ENCODE measurements around the gene SPATA20. TPM values are rescaled to one million over a fixed set of nuclear protein-coding genes. Genes with fewer than 3 reads are reported as not detected.

The SPATA20 gene
- total RNA-seq, 2 experiments from 2014 or later, result 14.5 to 17.8 TPM

DNA sequence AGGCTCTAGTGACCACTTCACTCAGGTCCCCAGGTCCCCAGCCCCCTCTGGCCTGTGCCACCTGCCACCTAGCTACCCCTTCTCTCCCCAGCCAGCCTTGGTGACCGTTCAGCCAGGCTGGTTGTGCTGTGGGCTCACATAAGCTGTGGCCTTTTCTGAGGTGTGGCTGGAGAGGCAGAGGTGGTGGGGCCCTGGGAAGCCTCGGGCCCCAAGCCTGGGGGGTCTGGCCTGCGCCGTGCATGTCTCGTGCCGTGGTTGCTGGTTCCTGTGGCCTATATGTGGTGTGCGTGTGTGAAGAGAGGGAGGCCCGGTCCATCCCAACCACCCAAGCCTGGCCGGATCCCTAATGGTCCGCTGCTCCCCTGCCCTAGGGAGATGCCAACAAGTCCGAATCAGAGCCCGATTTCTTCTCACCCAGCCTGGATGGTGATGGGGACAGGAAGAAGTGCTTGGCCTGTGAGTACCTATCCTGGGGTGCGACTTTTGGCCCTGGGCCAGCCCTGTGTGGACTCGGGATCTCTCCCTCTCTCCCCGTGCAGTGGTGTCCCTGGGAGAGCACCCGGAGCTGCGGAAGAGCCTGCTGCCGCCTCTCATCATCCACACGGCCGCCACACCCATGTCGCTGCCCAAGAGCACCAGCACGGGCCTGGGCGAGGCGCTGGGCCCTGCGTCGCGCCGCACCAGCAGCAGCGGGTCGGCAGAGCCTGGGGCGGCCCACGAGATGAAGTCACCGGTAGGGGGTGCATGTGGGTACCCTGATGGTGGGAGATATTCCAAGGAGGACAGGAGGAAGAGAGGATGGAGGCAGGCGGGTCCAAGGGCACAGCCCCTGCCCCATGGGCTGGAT lies 49.4 kb downstream of the SPATA20 start:
- Mint-ChIP-seq H3K9me3 (no peaks in the 10 kb centered on the region), H3K4me3 (no peak overlapping the region), H3K4me1 (no peaks in the 10 kb centered on the region), H3K36me3 (ENCODE audit: low read depth) (no peaks in the 10 kb centered on the region), H3K27me3 (no peaks in the 10 kb centered on the region), H3K27ac (no peak overlapping the region)
- no peak for DNase-seq
- CTCF ChIA-PET, result no interaction called here
- POLR2A ChIA-PET, result no interaction called here

DNA sequence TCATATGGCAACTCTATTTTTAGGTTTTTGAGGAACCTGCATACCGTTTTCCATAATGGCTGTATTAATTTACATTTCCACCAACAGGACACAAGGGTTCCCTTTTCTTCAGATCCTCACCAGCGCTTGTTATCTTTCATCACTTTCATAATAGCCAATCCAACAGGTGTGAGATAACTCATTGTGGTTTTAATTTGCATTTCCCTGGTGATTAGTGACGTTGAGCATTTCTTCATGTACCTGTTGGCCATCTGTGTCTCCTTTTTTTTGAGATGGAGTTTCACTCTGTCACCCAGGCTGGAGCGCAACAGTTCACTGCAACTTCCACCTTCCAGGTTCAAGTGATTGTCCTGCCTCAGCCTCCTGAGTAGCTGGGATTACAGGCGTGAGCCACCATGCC lies 51.5 kb downstream of the SPATA20 start:
- no peaks in the 10 kb centered on the region for H3K36me3 Mint-ChIP-seq (ENCODE audit: low read depth)
- no peaks in the 10 kb centered on the region for H3K9me3 Mint-ChIP-seq
- ChIA-PET POLR2A (interaction anchor here (0.5 kb wide), 1 partner anchor 16 kb away, joined by 3 read pairs; no protein-coding TSS in a partner anchor), CTCF (no interaction called here)
- H3K27ac Mint-ChIP-seq, result no peak overlapping the region
- peaks cover 5% of the 10 kb centered on the region for H3K27me3 Mint-ChIP-seq
- DNase-seq, result no peak
- H3K4me1 Mint-ChIP-seq, result no peaks in the 10 kb centered on the region
- no peak overlapping the region for H3K4me3 Mint-ChIP-seq

DNA sequence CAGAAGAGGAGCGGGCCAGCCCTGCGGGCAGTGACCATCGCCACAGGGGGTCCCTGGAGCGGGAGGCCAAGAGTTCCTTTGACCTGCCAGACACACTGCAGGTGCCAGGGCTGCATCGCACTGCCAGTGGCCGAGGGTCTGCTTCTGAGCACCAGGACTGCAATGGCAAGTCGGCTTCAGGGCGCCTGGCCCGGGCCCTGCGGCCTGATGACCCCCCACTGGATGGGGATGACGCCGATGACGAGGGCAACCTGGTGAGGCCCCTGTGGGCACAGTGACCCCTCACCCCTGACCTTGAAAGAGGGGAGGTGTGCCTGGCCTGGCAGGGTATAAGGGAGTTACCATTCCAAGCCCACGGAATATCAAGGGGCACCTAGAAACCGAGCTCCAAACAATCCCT lies 52.6 kb downstream of the SPATA20 start:
- H3K9me3 Mint-ChIP-seq, result no peaks in the 10 kb centered on the region
- H3K27ac Mint-ChIP-seq, result no peak overlapping the region
- DNase-seq, result no peak
- H3K4me1 Mint-ChIP-seq, result no peaks in the 10 kb centered on the region
- peaks cover 5% of the 10 kb centered on the region for H3K27me3 Mint-ChIP-seq
- no peak overlapping the region for H3K4me3 Mint-ChIP-seq
- H3K36me3 Mint-ChIP-seq (ENCODE audit: low read depth), result no peaks in the 10 kb centered on the region
- ChIA-PET POLR2A (no interaction called here), CTCF (interaction anchor here (0.6 kb wide), 1 partner anchor 11 kb away, joined by 3 read pairs; no protein-coding TSS in a partner anchor)

DNA sequence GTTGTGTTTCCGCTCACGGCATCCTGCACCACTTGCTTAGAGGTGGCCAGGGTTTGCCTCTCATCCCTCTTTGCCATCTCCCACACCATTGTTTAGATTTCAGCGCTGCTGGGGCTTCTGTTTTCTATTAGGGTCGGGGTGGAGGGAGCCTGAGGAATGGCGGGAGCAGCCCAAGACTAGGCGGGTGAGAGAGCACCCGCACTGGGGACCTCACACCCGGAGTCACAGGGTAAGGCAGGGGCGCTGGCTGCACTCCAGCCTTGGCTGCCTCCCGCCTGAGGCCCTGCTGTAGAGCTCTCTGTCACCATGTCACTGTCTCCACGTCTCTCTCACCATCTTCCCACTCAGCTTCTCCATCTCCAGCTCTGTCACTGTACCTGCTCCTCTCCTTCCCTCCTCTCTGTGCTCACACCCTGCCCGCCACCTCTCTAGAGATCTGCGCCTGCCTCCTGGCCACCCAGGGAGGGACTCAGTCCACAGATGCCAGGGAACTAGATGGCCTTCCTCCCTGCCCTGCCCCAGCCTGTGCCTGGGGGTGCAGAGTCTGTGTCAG lies 54.9 kb downstream of the SPATA20 start:
- no peak overlapping the region for H3K4me3 Mint-ChIP-seq
- no peak overlapping the region for H3K27ac Mint-ChIP-seq
- ChIA-PET CTCF (no interaction called here), POLR2A (no interaction called here)
- no peaks in the 10 kb centered on the region for H3K9me3 Mint-ChIP-seq
- DNase-seq, result no peak
- H3K4me1 Mint-ChIP-seq, result no peaks in the 10 kb centered on the region
- H3K27me3 Mint-ChIP-seq, result peaks cover 16% of the 10 kb centered on the region
- no peaks in the 10 kb centered on the region for H3K36me3 Mint-ChIP-seq (ENCODE audit: low read depth)

DNA sequence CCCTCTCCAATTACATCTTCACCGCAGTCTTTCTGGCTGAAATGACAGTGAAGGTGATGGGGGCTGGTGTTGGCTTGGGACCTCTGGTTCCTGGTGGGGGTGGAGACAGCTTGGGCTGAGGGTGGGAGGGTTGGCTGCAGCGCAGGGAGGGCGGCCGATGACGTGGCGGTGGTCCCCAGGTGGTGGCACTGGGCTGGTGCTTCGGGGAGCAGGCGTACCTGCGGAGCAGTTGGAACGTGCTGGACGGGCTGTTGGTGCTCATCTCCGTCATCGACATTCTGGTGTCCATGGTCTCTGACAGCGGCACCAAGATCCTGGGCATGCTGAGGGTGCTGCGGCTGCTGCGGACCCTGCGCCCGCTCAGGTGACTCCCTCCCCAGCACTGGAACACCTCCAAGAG lies 55.9 kb downstream of the SPATA20 start:
- no peak for DNase-seq
- Mint-ChIP-seq H3K4me1 (no peaks in the 10 kb centered on the region), H3K9me3 (no peaks in the 10 kb centered on the region), H3K4me3 (no peak overlapping the region), H3K36me3 (ENCODE audit: low read depth) (no peaks in the 10 kb centered on the region), H3K27me3 (peaks cover 22% of the 10 kb centered on the region), H3K27ac (no peak overlapping the region)
- ChIA-PET CTCF (no interaction called here), POLR2A (no interaction called here)

DNA sequence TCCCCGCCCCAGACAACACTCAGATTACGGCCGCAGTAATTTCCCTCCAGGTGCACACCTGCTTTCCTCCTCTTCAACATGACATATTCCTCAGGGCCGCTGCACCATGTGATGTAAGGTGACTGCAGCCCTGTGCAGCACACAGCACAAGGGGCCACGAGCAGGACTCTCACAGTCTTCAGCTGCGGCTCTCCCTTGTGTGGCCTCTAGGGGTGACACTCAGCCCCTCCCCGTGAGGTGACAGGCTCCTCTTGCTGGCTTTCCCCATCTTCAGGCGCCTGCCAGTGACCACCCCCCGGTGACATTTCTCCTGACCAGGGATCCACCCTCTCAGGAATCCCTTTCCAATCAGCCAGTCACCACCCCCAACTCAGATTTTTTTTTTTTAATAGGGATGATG lies 56.4 kb downstream of the SPATA20 start:
- DNase-seq, result no peak
- Mint-ChIP-seq H3K9me3 (no peaks in the 10 kb centered on the region), H3K4me3 (no peak overlapping the region), H3K27me3 (peaks cover 22% of the 10 kb centered on the region), H3K27ac (no peak overlapping the region), H3K4me1 (no peaks in the 10 kb centered on the region), H3K36me3 (ENCODE audit: low read depth) (no peaks in the 10 kb centered on the region)
- ChIA-PET POLR2A (no interaction called here), CTCF (no interaction called here)

DNA sequence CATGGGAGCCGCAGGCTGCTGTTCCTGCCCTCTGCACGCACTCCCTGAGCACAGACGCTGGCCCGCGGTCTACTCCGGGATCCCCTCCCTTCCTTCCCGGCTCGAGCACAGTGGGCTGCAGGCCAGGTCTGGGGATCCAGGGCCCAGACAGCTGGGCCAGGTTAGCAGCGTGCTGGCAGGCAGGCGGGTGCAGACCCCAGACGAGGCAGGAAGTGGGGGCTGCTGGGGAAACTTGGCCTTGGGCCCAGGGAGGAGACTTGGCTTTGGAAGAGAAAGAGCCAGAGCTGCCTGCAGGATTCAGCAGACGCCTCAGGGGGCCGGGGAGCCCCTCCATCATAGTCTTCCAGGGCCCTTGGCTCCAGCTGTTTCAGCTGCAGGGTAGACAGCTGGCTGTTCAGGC lies 57.5 kb downstream of the SPATA20 start:
- Mint-ChIP-seq H3K9me3 (no peaks in the 10 kb centered on the region), H3K27me3 (peaks cover 22% of the 10 kb centered on the region), H3K4me3 (no peak overlapping the region), H3K36me3 (ENCODE audit: low read depth) (no peaks in the 10 kb centered on the region), H3K4me1 (no peaks in the 10 kb centered on the region), H3K27ac (no peak overlapping the region)
- POLR2A ChIA-PET, result no interaction called here
- no peak for DNase-seq
- CTCF ChIA-PET, result no interaction called here

DNA sequence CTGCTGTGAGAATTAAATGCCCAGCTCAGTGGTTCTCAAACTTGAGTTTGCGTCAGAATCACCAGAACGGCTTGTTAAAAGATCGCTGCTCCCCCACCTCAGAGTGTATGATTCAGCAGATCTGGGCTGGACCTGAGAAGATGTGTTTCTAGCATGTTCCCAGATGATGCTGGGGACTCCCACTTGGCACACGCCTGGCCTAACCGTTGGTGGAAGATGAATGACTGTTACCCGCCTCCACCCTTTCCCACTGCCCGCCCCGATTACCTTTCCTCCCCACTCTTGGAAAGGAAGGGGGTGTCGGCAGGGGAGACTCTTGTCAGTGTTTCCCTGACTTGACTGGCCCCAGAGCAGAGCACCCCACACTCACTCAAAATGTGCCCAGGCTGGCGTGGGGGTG lies 58.5 kb downstream of the SPATA20 start:
- DNase-seq, result no peak
- no peak overlapping the region for H3K27ac Mint-ChIP-seq
- no peaks in the 10 kb centered on the region for H3K9me3 Mint-ChIP-seq
- CTCF ChIA-PET, result no interaction called here
- POLR2A ChIA-PET, result no interaction called here
- no peaks in the 10 kb centered on the region for H3K4me1 Mint-ChIP-seq
- H3K4me3 Mint-ChIP-seq, result no peak overlapping the region
- peaks cover 23% of the 10 kb centered on the region for H3K27me3 Mint-ChIP-seq
- H3K36me3 Mint-ChIP-seq (ENCODE audit: low read depth), result no peaks in the 10 kb centered on the region

Other genes with a start within 250 kb of the SPATA20 start
- 10 to 100 TPM; 26.7 to 29.7 TPM for gene XYLT2, start 201.0 kb upstream of the SPATA20 start, total RNA-seq
- gene MRPL27, start 174.0 kb upstream of the SPATA20 start, total RNA-seq, result 10 to 100 TPM; 56.5 to 57.5 TPM
- 10 to 100 TPM; 25.1 to 26.1 TPM for gene EME1, start 173.9 kb upstream of the SPATA20 start, total RNA-seq
- 10 to 100 TPM; 67.1 to 68.9 TPM for gene LRRC59, start 149.7 kb upstream of the SPATA20 start, total RNA-seq
- 10 to 100 TPM; 28.7 to 30.7 TPM for gene ACSF2, start 121.0 kb upstream of the SPATA20 start, total RNA-seq
- not detected for gene CHAD, start 78.3 kb upstream of the SPATA20 start, total RNA-seq
- 10 to 100 TPM; 24.5 to 28.4 TPM for gene RSAD1, start 68.3 kb upstream of the SPATA20 start, total RNA-seq
- gene MYCBPAP, start 38.7 kb upstream of the SPATA20 start, total RNA-seq, result 10 to 100 TPM; 13.4 to 15.2 TPM
- gene EPN3, start 14.4 kb upstream of the SPATA20 start, total RNA-seq, result not detected
- gene CACNA1G, start 13.5 kb downstream of the SPATA20 start, total RNA-seq, result not detected
- under 1 TPM in 1 of 2 experiments, not detected in 1; 0.25 TPM for gene ABCC3, start 87.7 kb downstream of the SPATA20 start, total RNA-seq
- gene ANKRD40, start 160.7 kb downstream of the SPATA20 start, total RNA-seq, result 10 to 100 TPM; 29.8 to 31.1 TPM
- gene LUC7L3, start 172.4 kb downstream of the SPATA20 start, total RNA-seq, result 100 to 1,000 TPM; 133 to 139 TPM
- not detected for gene ANKRD40CL, start 220.3 kb downstream of the SPATA20 start, total RNA-seq

All from activated CD4-positive, alpha-beta memory T cell treated with anti-CD3 and anti-CD28 coated beads, Interleukin-2, amount 10 ng/mL, durations not matched to agents 7 days and 5 days (primary cell).